Hepatocyte (in vitro differentiated cells): ENCODE measurements around the gene ITM2C.

ENCODE experiments used
- CTCF ChIP-seq: fragments of 200-600 bp; sonication (generic); IDR thresholded peaks from 2 replicates; pipeline ENCODE4 v1.5.1; 2016; ENCODE audit warnings: antibody characterized with exemption, mild to moderate bottlenecking; ENCODE audit not compliant: poor library complexity
- EZH2 ChIP-seq: fragments of 200-600 bp; sonication (generic); IDR thresholded peaks from 2 replicates; pipeline ENCODE4 v1.6.1; 2016; ENCODE audit warnings: antibody characterized with exemption, mild to moderate bottlenecking, borderline replicate concordance

GRCh38 chr2:230862292-230862691 lies 2.5 kb upstream of the ITM2C start:
- TF ChIP-seq EZH2 (no peak), CTCF (no peak)
